Measurements from ENCODE around the gene TYMS.

DNA sequence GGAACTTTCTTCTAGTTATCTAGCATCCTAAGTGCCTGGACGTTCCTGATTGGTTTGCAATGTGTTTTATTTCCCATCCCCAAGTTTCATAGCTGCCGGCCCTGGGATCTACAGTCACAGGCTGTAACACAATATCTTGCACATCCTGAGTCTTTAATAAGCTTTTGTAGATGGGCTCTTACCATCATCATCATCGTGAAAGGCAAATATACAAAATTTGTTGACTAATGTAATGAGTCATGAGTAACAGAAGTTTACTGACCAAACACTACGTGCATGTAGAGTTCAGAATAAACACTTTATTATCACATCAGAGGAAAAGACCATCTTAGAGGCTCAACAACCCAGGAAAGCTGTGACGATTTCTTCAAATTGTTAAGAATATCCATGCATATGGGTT is 8.1 kb upstream of the TYMS start:
- no peak for TF ChIP-seq EZH2 (IDR thresholded peaks at IDR 0.05; ENCODE audit: insufficient read depth, poor library complexity, severe bottlenecking)
- no peak for TF ChIP-seq EZH2phosphoT487 (IDR thresholded peaks at IDR 0.05; ENCODE audit: insufficient read depth, low read depth)

All from GM23248 (cell line).